Kidney (tissue), 14 donors: Measurements from ENCODE around the gene CD70. TPM values are rescaled to one million over a fixed set of nuclear protein-coding genes. Genes with fewer than 3 reads are reported as not detected.

Experiments
- DNase-seq, 5 donors: peaks; one replicate each; pipeline ENCODE4 v3.0.0-alpha.2; 2013 to 2020
- FAIRE-seq: peaks from 2 replicates; lab custom pipeline; 2012; peaks lifted over from hg19 to GRCh38; lab: Jason Lieb, UNC
- H3K27ac ChIP-seq, 2 donors: one replicate each; pipeline ENCODE4 v1.7.0; 2013; ENCODE audit warnings: low read depth in 2 of 2, low read length in 2 of 2, inconsistent platforms in 1 of 2
- H3K27me3 ChIP-seq: one replicate; pipeline ENCODE4 v1.7.1; 2013; ENCODE audit warnings: low read length, inconsistent platforms; ENCODE audit not compliant: control insufficient read depth, insufficient read depth
- H3K36me3 ChIP-seq, 3 donors: one replicate each; pipeline versions ENCODE4 v1.7.0 to v1.7.1; 2013; ENCODE audit warnings: low read length in 3 of 3, control low read depth in 1 of 3, inconsistent platforms in 1 of 3; ENCODE audit not compliant: insufficient read depth in 3 of 3, control insufficient read depth in 2 of 3
- H3K4me1 ChIP-seq, 3 donors: one replicate each; pipeline versions ENCODE4 v1.7.0 to v1.7.1; 2013; ENCODE audit warnings: low read length in 3 of 3, inconsistent platforms in 1 of 3, low read depth in 1 of 3; ENCODE audit not compliant: control insufficient read depth in 2 of 3, insufficient read depth in 2 of 3
- H3K4me3 ChIP-seq, 3 donors: one replicate each; pipeline versions ENCODE4 v1.7.0 to v1.8.1; 2013; ENCODE audit warnings: low read length in 3 of 3, control low read depth in 1 of 3, inconsistent platforms in 1 of 3
- H3K9ac ChIP-seq, 3 donors: one replicate each; pipeline versions ENCODE4 v1.7.0 to v1.7.1; 2013; ENCODE audit warnings: low read length in 3 of 3, control low read depth in 1 of 3, inconsistent platforms in 1 of 3
- H3K9me3 ChIP-seq, 3 donors: one replicate each; pipeline versions ENCODE4 v1.7.0 to v1.7.1; 2013; ENCODE audit warnings: low read length in 3 of 3, control low read depth in 1 of 3, inconsistent platforms in 1 of 3; ENCODE audit not compliant: control insufficient read depth in 2 of 3, insufficient read depth in 1 of 3
- CTCF ChIP-seq: IDR thresholded peaks from 3 replicates; pipeline ENCODE4 v1.5.1; 2012; ENCODE audit warnings: mild to moderate bottlenecking, moderate library complexity, borderline replicate concordance; ENCODE audit not compliant: insufficient read depth; ENCODE audit errors: extremely low read depth
- intact Hi-C: fragments of 100-400 bp; cut with DNase I; formaldehyde crosslinking; loops from one replicate; pipeline ENCODE4 v1.11.1; 2022
- polyA plus RNA-seq: library from polyadenylated mRNA; stranded (reverse); fragments of 350-450 nt; fragmentation: Illumina TruSeq; extraction: RNeasy Lipid Tissue Mini Kit (QIAGEN cat#74804); gene quantifications from one replicate; pipeline ENCODE4 v1.2.3, GENCODE V29; 2014; ENCODE audit warnings: low read depth, low replicate concordance; ENCODE audit not compliant: insufficient read depth
- total RNA-seq: library from RNA; stranded (reverse); fragmentation: NEBNext Ultra II Directional; extraction: Animal tissue kit (Norgen Biotek cat#: 25700); gene quantifications from one replicate; pipeline ENCODE4 v1.2.1, GENCODE V29; 2021
- donor health status: control.
- donor health status: control.
- donor health status: control.
- donor health status: control.
- donor health status: control.
- donor health status: DM: yes; HTN: yes; CAD: no.
- donor health status: Normal renal cell carcinoma (clear cell type).

Gene CD70
- total and polyA plus RNA-seq, 2 donors from 2014 or later: 0.76 TPM; not detected in 1

GRCh38 chr19:6593651-6594416 is 2.9 kb upstream of the CD70 start:
- no peak for TF ChIP-seq CTCF
- Histone ChIP-seq H3K4me3 (no peak overlapping the region), H3K27ac (no peak overlapping the region), H3K27me3 (peaks cover 17% of the 10 kb centered on the region), H3K9ac (no peak overlapping the region), H3K9me3 (no peaks in the 10 kb centered on the region), H3K4me1 (no peaks in the 10 kb centered on the region), H3K36me3 (no peaks in the 10 kb centered on the region)
- FAIRE-seq (no peak), DNase-seq (no peak)
- intact Hi-C loops: no loop called here

- FAIRE-seq: no peak
- Histone ChIP-seq H3K4me3 (no peak overlapping the region), H3K9ac (no peak overlapping the region), H3K27ac (no peak overlapping the region), H3K27me3 (peaks cover 41% of the 10 kb centered on the region), H3K36me3 (no peaks in the 10 kb centered on the region), H3K4me1 (peaks cover 0 to 7% (median 2%) of the 10 kb centered on the region in 3 donors), H3K9me3 (no peaks in the 10 kb centered on the region)
- intact Hi-C loops: no loop called here
- peak in 1 of 5 donors; percentile 6 for DNase-seq
- TF ChIP-seq CTCF: no peak
Observed at GRCh38 chr19:6590258-6590826, 608 bp downstream of the CD70 start.

- TF ChIP-seq CTCF: no peak
- peaks cover 41% of the 10 kb centered on the region for H3K27me3 ChIP-seq
- H3K4me3 ChIP-seq: no peak overlapping the region
- H3K27ac ChIP-seq: no peak overlapping the region
- intact Hi-C loops: no loop called here
- H3K9me3 ChIP-seq: no peaks in the 10 kb centered on the region
- peaks cover 0 to 7% (median 2%) of the 10 kb centered on the region in 3 donors for H3K4me1 ChIP-seq
- no peak overlapping the region for H3K9ac ChIP-seq
- H3K36me3 ChIP-seq: no peaks in the 10 kb centered on the region
- DNase-seq (no peak), FAIRE-seq (no peak)
Observed at GRCh38 chr19:6589711-6590257, 1.2 kb downstream of the CD70 start.
